Measurements from ENCODE around the gene PVALEF. TPM values are rescaled to one million over a fixed set of nuclear protein-coding genes. Genes with fewer than 3 reads are reported as not detected.
A peak's percentile ranks its signal among the peaks of the same experiment; 100 is the strongest.

The PVALEF gene
- total and polyA plus RNA-seq, 2 of the 13 experiments (the other 11 are each of a cell fraction or from before 2014, with no cell fraction given) = 0.18 TPM

DNA sequence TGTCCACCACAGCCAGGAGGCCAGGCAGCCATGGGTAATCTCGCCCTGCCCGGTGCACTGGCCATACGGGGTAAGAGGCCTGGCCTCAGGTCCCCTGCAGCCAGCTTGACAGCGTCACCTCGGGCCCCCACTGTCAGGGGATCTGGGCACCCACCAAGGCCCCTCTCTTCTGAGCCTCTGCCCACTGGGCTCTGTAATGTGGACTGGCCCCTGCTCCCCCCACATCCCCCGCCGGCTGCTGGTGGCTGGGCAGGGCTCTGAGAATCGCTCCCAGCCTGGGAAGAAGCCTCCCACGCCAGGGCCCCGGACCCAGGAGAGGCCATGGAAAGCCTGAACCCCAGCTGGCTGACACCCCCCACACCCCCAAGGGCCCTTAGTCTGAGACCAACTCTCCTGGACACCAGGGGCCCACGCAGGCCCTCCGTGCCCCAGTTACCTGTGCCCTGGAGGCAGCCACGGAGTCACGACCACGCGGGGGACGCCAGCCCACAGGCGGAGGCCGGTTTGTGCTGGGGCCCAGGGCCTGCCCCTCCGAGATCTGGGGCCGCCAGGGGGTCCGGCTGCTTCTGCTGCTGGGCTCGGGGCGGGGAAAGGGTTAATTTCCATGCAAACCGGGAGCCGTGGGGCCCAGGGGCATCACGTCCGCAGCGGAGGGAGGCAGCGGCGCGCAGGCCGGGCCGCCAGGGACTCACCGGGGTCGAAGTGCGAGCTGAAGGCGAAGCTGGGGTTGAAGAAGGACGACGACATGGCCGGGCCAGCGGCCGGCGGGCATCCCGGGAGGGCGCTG lies at the start of gene PVALEF (continued):
- TF ChIP-seq, protein P1, sequence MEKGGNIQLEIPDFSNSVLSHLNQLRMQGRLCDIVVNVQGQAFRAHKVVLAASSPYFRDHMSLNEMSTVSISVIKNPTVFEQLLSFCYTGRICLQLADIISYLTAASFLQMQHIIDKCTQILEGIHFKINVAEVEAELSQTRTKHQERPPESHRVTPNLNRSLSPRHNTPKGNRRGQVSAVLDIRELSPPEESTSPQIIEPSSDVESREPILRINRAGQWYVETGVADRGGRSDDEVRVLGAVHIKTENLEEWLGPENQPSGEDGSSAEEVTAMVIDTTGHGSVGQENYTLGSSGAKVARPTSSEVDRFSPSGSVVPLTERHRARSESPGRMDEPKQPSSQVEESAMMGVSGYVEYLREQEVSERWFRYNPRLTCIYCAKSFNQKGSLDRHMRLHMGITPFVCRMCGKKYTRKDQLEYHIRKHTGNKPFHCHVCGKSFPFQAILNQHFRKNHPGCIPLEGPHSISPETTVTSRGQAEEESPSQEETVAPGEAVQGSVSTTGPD (CRISPR knock-in tag; IDR thresholded peaks at IDR 0.05) = no peak
- TF ChIP-seq MXD4 (CRISPR knock-in tag; IDR thresholded peaks at IDR 0.05) (no peak; the same call in 1 of the 2 replicates), SIN3A (IDR thresholded peaks at IDR 0.05; ENCODE audit: borderline replicate concordance, low read depth, low read length) (peak; percentile 70; the same call in 1 of the 2 replicates), ZNF431 (CRISPR knock-in tag; IDR thresholded peaks at IDR 0.05; ENCODE audit: borderline replicate concordance, low read depth) (peak; percentile 36; the same call in 1 of the 2 replicates), ZNF781 (CRISPR knock-in tag; IDR thresholded peaks at IDR 0.05; ENCODE audit: borderline replicate concordance, not compliant biosample characterization) (peak; percentile 83), AHR (CRISPR knock-in tag; IDR thresholded peaks at IDR 0.05) (no peak; the same call in 1 of the 2 replicates), MED1 (CRISPR knock-in tag; IDR thresholded peaks at IDR 0.05) (peak; percentile 68), ZNF264 (CRISPR knock-in tag; IDR thresholded peaks at IDR 0.05) (0 out of 2 replicates have a peak, but pooled peaks have one; percentile 29), HHEX (CRISPR knock-in tag; IDR thresholded peaks at IDR 0.05) (0 out of 2 replicates have a peak, but pooled peaks have one; percentile 38), MLLT10 (CRISPR knock-in tag; IDR thresholded peaks at IDR 0.05) (peak; percentile 63; the same call in 1 of the 2 replicates), TBX3 (IDR thresholded peaks at IDR 0.05; ENCODE audit: borderline replicate concordance) (no peak), FOXP1 (IDR thresholded peaks at IDR 0.05) (no peak), FOXP1 (CRISPR knock-in tag; IDR thresholded peaks at IDR 0.05) (no peak), KMT2B (CRISPR knock-in tag; IDR thresholded peaks at IDR 0.05) (peak; percentile 62), POGZ (CRISPR knock-in tag; IDR thresholded peaks at IDR 0.05) (peak; percentile 33; the same call in 1 of the 2 replicates), HIVEP1 (CRISPR knock-in tag; IDR thresholded peaks at IDR 0.05) (peak; percentile 85)
- TF ChIP-seq, protein P2, sequence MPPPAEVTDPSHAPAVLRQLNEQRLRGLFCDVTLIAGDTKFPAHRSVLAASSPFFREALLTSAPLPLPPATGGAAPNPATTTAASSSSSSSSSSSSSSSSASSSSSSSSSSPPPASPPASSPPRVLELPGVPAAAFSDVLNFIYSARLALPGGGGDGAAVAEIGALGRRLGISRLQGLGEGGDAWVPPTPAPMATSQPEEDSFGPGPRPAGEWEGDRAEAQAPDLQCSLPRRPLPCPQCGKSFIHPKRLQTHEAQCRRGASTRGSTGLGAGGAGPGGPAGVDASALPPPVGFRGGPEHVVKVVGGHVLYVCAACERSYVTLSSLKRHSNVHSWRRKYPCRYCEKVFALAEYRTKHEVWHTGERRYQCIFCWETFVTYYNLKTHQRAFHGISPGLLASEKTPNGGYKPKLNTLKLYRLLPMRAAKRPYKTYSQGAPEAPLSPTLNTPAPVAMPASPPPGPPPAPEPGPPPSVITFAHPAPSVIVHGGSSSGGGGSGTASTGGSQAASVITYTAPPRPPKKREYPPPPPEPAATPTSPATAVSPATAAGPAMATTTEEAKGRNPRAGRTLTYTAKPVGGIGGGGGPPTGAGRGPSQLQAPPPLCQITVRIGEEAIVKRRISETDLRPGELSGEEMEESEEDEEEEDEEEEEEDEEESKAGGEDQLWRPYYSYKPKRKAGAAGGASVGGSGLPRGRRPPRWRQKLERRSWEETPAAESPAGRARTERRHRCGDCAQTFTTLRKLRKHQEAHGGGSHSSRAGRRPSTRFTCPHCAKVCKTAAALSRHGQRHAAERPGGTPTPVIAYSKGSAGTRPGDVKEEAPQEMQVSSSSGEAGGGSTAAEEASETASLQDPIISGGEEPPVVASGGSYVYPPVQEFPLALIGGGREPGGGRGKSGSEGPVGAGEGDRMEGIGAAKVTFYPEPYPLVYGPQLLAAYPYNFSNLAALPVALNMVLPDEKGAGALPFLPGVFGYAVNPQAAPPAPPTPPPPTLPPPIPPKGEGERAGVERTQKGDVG (CRISPR knock-in tag; IDR thresholded peaks at IDR 0.05; ENCODE audit: borderline replicate concordance) = peak; percentile 63; the same call in 1 of the 2 replicates
- TF ChIP-seq, protein P3, sequence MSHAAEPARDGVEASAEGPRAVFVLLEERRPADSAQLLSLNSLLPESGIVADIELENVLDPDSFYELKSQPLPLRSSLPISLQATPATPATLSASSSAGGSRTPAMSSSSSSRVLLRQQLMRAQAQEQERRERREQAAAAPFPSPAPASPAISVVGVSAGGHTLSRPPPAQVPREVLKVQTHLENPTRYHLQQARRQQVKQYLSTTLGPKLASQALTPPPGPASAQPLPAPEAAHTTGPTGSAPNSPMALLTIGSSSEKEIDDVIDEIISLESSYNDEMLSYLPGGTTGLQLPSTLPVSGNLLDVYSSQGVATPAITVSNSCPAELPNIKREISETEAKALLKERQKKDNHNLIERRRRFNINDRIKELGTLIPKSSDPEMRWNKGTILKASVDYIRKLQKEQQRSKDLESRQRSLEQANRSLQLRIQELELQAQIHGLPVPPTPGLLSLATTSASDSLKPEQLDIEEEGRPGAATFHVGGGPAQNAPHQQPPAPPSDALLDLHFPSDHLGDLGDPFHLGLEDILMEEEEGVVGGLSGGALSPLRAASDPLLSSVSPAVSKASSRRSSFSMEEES (CRISPR knock-in tag; IDR thresholded peaks at IDR 0.05) = peak; percentile 38; the same call in 1 of the 2 replicates
- TF ChIP-seq, protein P4, sequence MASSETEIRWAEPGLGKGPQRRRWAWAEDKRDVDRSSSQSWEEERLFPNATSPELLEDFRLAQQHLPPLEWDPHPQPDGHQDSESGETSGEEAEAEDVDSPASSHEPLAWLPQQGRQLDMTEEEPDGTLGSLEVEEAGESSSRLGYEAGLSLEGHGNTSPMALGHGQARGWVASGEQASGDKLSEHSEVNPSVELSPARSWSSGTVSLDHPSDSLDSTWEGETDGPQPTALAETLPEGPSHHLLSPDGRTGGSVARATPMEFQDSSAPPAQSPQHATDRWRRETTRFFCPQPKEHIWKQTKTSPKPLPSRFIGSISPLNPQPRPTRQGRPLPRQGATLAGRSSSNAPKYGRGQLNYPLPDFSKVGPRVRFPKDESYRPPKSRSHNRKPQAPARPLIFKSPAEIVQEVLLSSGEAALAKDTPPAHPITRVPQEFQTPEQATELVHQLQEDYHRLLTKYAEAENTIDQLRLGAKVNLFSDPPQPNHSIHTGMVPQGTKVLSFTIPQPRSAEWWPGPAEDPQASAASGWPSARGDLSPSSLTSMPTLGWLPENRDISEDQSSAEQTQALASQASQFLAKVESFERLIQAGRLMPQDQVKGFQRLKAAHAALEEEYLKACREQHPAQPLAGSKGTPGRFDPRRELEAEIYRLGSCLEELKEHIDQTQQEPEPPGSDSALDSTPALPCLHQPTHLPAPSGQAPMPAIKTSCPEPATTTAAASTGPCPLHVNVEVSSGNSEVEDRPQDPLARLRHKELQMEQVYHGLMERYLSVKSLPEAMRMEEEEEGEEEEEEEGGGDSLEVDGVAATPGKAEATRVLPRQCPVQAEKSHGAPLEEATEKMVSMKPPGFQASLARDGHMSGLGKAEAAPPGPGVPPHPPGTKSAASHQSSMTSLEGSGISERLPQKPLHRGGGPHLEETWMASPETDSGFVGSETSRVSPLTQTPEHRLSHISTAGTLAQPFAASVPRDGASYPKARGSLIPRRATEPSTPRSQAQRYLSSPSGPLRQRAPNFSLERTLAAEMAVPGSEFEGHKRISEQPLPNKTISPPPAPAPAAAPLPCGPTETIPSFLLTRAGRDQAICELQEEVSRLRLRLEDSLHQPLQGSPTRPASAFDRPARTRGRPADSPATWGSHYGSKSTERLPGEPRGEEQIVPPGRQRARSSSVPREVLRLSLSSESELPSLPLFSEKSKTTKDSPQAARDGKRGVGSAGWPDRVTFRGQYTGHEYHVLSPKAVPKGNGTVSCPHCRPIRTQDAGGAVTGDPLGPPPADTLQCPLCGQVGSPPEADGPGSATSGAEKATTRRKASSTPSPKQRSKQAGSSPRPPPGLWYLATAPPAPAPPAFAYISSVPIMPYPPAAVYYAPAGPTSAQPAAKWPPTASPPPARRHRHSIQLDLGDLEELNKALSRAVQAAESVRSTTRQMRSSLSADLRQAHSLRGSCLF (CRISPR knock-in tag; IDR thresholded peaks at IDR 0.05; ENCODE audit: borderline replicate concordance) = no peak
